Trophoblast cell (in vitro differentiated cells and primary cell): ENCODE data around the gene CDHR5.

Source experiments
- DNase-seq, 2 donors: peaks; one replicate each; pipeline ENCODE4 v3.0.0-alpha.2; 2016
- H2AFZ ChIP-seq: 2 replicates; pipeline ENCODE4 v1.6.1; 2013; ENCODE audit warnings: low read length, moderate library complexity, mild to moderate bottlenecking; ENCODE audit not compliant: insufficient read depth, poor library complexity
- H2AK5ac ChIP-seq: 2 replicates; pipeline ENCODE4 v1.6.1; 2013; ENCODE audit warnings: mild to moderate bottlenecking, low read length
- H2BK120ac ChIP-seq: 2 replicates; pipeline ENCODE4 v1.6.1; 2013; ENCODE audit warnings: low read length, mild to moderate bottlenecking, moderate library complexity; ENCODE audit not compliant: insufficient read depth, poor library complexity
- H2BK12ac ChIP-seq: 2 replicates; pipeline ENCODE4 v1.6.1; 2013; ENCODE audit warnings: mild to moderate bottlenecking, low read length, moderate library complexity
- H2BK5ac ChIP-seq: 2 replicates; pipeline ENCODE4 v1.6.1; 2013; ENCODE audit warnings: low read length, low read depth, moderate library complexity, mild to moderate bottlenecking; ENCODE audit not compliant: poor library complexity
- H3K14ac ChIP-seq: 2 replicates; pipeline ENCODE4 v1.6.1; 2013; ENCODE audit warnings: mild to moderate bottlenecking, low read length
- H3K18ac ChIP-seq: 2 replicates; pipeline ENCODE4 v1.6.1; 2013; ENCODE audit warnings: mild to moderate bottlenecking, low read length
- H3K23ac ChIP-seq: 2 replicates; pipeline ENCODE4 v1.6.1; 2013; ENCODE audit warnings: low read length
- H3K27ac ChIP-seq: 2 replicates; pipeline ENCODE4 v1.5.1; 2013; ENCODE audit warnings: low read depth, mild to moderate bottlenecking, inconsistent platforms, low read length, moderate library complexity
- H3K27me3 ChIP-seq: 2 replicates; pipeline ENCODE4 v1.6.1; 2013; ENCODE audit warnings: inconsistent platforms, mild to moderate bottlenecking, low read length, moderate library complexity; ENCODE audit not compliant: insufficient read depth
- H3K36me3 ChIP-seq, 2 experiments: 1 replicate in 1 of 2; 2 replicates in 1 of 2; pipeline ENCODE4 v1.6.1; 2013; ENCODE audit warnings: low read length in 2 of 2, mild to moderate bottlenecking in 2 of 2, moderate library complexity in 1 of 2; ENCODE audit not compliant: insufficient read depth in 2 of 2, control insufficient read depth in 1 of 2
- H3K4ac ChIP-seq: 2 replicates; pipeline ENCODE4 v1.6.1; 2013; ENCODE audit warnings: low read depth, mild to moderate bottlenecking, low read length, moderate library complexity
- H3K4me1 ChIP-seq, 2 experiments: 1 replicate in 1 of 2; 2 replicates in 1 of 2; pipeline ENCODE4 v1.6.1; 2013; ENCODE audit warnings: low read length in 2 of 2, mild to moderate bottlenecking in 2 of 2, moderate library complexity in 1 of 2; ENCODE audit not compliant: insufficient read depth in 2 of 2, control insufficient read depth in 1 of 2
- H3K4me2 ChIP-seq: 2 replicates; pipeline ENCODE4 v1.6.1; 2013; ENCODE audit warnings: inconsistent platforms, mild to moderate bottlenecking, low read length, moderate library complexity
- H3K4me3 ChIP-seq: 2 replicates; pipeline ENCODE4 v1.5.1; 2013; ENCODE audit warnings: mild to moderate bottlenecking, low read depth, low read length, inconsistent platforms
- H3K79me1 ChIP-seq: one replicate; pipeline ENCODE4 v1.6.1; 2013; ENCODE audit warnings: low read length
- H3K79me2 ChIP-seq: 2 replicates; pipeline ENCODE4 v1.6.1; 2013; ENCODE audit warnings: low read length, mild to moderate bottlenecking; ENCODE audit not compliant: control insufficient read depth, insufficient read depth, poor library complexity
- H3K9ac ChIP-seq: 2 replicates; pipeline ENCODE4 v1.6.1; 2013; ENCODE audit warnings: mild to moderate bottlenecking, low read length
- H3K9me3 ChIP-seq: 2 replicates; pipeline ENCODE4 v1.6.1; 2013; ENCODE audit warnings: low read depth, mild to moderate bottlenecking, control low read depth, inconsistent platforms, low read length; ENCODE audit not compliant: insufficient read depth
- H4K12ac ChIP-seq: 2 replicates; pipeline ENCODE4 v1.6.1; 2013; ENCODE audit warnings: low read depth, mild to moderate bottlenecking, low read length, moderate library complexity
- H4K8ac ChIP-seq: 2 replicates; pipeline ENCODE4 v1.6.1; 2013; ENCODE audit warnings: low read depth, mild to moderate bottlenecking, low read length, moderate library complexity
- H4K91ac ChIP-seq: one replicate; pipeline ENCODE4 v1.6.1; 2013; ENCODE audit warnings: low read depth, mild to moderate bottlenecking, low read length, moderate library complexity
- WGBS: extraction: QIAGEN DNeasy Blood & Tissue Kit; methylation state at CpG from one replicate; pipeline ENCODE4 v1.1.7; 2013; ENCODE audit warnings: missing lambda C conversion rate; ENCODE audit not compliant: insufficient read length, insufficient coverage; ENCODE audit errors: extremely low coverage; 5-methylcytosine and 5-hydroxymethylcytosine counted together

The CDHR5 gene

DNA sequence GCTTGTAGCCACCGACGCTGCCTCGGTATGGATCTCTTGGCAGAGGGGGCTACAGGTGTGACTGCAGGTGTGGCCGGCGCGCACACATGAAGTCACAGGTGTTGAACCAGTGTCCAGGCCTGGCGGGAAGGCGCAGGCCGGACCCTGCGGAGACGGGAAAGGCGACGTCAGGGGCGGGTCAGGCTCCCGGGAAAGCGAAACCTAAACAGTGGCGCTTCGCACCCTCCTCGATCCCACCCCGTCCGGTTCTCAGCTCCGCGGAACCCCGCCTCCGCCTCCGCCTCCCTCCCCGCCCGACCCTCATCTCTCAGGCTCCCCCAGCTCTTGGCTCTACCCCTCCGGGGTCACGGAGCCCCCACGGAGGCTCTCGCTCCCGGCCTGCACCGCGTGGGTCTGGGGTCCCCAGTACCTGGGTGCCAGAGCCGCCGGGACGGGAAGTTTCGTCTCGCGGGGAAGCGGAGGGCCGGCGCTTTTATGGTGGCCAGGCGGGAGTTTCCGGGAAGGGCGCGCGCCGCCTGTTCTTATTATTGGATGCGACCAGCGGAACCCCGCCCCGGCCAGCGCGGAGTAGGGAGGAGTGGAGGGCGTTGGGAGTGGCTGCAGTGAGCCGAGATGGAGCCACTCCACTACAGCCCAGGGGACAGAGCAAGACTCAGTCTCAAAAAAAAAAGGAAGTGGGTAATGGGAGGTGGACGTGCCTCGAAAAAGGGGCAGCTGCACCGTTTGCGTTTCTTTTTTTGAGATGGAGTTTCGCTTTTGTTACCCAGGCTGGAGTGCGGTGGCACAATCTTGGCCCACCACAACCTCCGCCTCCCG, 9.0 kb downstream of the CDHR5 start, which contains the start of gene IRF7:
Gene IRF7 (minus strand): TSS at position 447 of the 816 bp plus-strand sequence. CDS start 586 bp downstream, outside the sequence.
- Histone ChIP-seq H4K12ac (peak within 1 kb of the TSS; percentile 75), H3K4me2 (peak within 1 kb of the TSS; percentile 84), H3K27me3 (no peaks in the 10 kb centered on the region), H4K8ac (peak within 1 kb of the TSS; percentile 85), H3K79me1 (peaks cover 2% of the 10 kb centered on the region), H3K4me3 (peak within 1 kb of the TSS; percentile 84), H3K4ac (peak within 1 kb of the TSS; percentile 43), H3K14ac (peak within 1 kb of the TSS; percentile 79), H3K27ac (peak within 1 kb of the TSS; percentile 68), H3K9me3 (peaks cover 1% of the 10 kb centered on the region), H3K23ac (no peak within 1 kb of the TSS), H2BK5ac (peak within 1 kb of the TSS; percentile 87), H2AFZ (peak within 1 kb of the TSS; percentile 86), H3K4me1 (peaks cover 9 to 17% of the 10 kb centered on the region in 2 experiments), H2BK12ac (no peak within 1 kb of the TSS), H2AK5ac (peak within 1 kb of the TSS; percentile 54), H3K36me3 (peaks cover 49 to 50% of the 10 kb centered on the region in 2 experiments), H3K18ac (peak within 1 kb of the TSS; percentile 9), H3K79me2 (no peaks in the 10 kb centered on the region), H4K91ac (peak within 1 kb of the TSS; percentile 76), H3K9ac (peak within 1 kb of the TSS; percentile 73), H2BK120ac (peak within 1 kb of the TSS; percentile 64)
- WGBS = no CpG with 5 or more reads among the region's 66 CpGs
- DNase-seq = peak; percentile 90 to 92

DNA sequence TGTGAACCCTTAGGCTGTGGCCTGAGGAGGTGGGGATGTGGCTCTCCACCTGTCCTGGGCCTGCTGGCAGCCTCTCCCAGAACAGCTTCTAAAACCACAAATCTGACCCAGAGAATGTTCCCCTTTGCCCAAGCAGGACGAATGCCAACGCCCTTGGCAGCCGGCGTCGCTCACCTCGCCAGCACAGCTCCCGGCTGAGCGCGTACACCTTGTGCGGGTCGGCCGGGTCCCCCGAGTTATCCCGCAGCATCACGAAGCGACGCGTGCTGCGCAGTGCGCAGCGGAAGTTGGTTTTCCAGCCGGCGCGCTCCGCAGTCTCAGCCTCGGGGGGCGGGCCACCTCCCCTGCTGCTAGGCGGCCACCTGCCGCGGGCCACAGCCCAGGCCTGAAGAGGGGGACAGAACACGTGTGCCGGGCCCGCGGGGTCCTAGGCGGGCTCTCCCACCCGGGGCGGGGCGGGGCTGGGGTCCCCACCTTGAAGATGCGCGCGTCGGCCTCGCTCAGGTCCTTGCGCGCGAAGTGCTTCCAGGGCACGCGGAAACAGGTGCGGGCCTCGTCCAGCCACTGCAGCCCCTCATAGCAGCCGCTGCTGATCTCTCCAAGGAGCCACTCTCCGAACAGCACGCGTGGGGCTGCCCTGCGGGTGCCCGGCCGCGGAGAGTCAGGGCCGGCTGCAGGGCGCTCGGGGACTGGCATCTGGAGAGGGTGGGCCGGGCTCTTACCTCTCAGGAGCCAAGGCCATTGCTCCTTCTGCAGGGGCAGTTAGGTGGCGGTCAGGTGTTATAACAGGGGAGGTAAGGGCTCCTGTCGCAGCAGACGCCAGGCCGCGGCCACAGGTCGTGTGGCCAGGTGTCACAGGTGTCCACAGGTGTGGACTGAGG, 9.9 kb downstream of the CDHR5 start:
- peak in 1 of 2 donors; percentile 12 for DNase-seq
- Histone ChIP-seq H3K23ac (no peak overlapping the region), H3K79me1 (peaks cover 2% of the 10 kb centered on the region), H3K79me2 (no peaks in the 10 kb centered on the region), H2BK12ac (no peak overlapping the region), H3K14ac (peak overlapping the region; percentile 23), H2BK120ac (no peak overlapping the region), H3K4me1 (peaks cover 9 to 17% of the 10 kb centered on the region in 2 experiments), H3K9ac (peak overlapping the region; percentile 50), H4K12ac (no peak overlapping the region), H3K18ac (peak overlapping the region; percentile 34), H2BK5ac (no peak overlapping the region), H2AK5ac (peak overlapping the region; percentile 54), H2AFZ (peak overlapping the region; percentile 3), H3K36me3 (peaks cover 58 to 59% of the 10 kb centered on the region in 2 experiments), H3K27ac (no peak overlapping the region), H3K9me3 (peaks cover 1% of the 10 kb centered on the region), H3K4ac (no peak overlapping the region), H3K4me2 (peak overlapping the region; percentile 84), H3K4me3 (peak overlapping the region; percentile 84), H3K27me3 (no peaks in the 10 kb centered on the region), H4K91ac (no peak overlapping the region), H4K8ac (peak overlapping the region; percentile 15)
- WGBS = no CpG with 5 or more reads among the region's 68 CpGs

GRCh38 chr11:614021-614622, 10.6 kb downstream of the CDHR5 start:
- no peak overlapping the region for H3K9ac ChIP-seq
- no peak overlapping the region for H2BK5ac ChIP-seq
- no peak overlapping the region for H2BK12ac ChIP-seq
- H4K91ac ChIP-seq = no peak overlapping the region
- H3K79me1 ChIP-seq = peaks cover 2% of the 10 kb centered on the region
- no peaks in the 10 kb centered on the region for H3K27me3 ChIP-seq
- DNase-seq = peak in 1 of 2 donors; percentile 13
- no peak overlapping the region for H3K27ac ChIP-seq
- H3K18ac ChIP-seq = no peak overlapping the region
- H2AFZ ChIP-seq = no peak overlapping the region
- peaks cover 61% of the 10 kb centered on the region in 2 experiments for H3K36me3 ChIP-seq
- H3K79me2 ChIP-seq = no peaks in the 10 kb centered on the region
- H3K14ac ChIP-seq = no peak overlapping the region
- H2BK120ac ChIP-seq = no peak overlapping the region
- H3K4me2 ChIP-seq = no peak overlapping the region
- no peak overlapping the region for H4K8ac ChIP-seq
- peaks cover 1% of the 10 kb centered on the region for H3K9me3 ChIP-seq
- H2AK5ac ChIP-seq = no peak overlapping the region
- no peak overlapping the region for H3K4me3 ChIP-seq
- WGBS = no CpG with 5 or more reads among the region's 14 CpGs
- no peak overlapping the region for H3K23ac ChIP-seq
- H3K4me1 ChIP-seq = peaks cover 9 to 17% of the 10 kb centered on the region in 2 experiments
- H3K4ac ChIP-seq = no peak overlapping the region
- no peak overlapping the region for H4K12ac ChIP-seq

DNA sequence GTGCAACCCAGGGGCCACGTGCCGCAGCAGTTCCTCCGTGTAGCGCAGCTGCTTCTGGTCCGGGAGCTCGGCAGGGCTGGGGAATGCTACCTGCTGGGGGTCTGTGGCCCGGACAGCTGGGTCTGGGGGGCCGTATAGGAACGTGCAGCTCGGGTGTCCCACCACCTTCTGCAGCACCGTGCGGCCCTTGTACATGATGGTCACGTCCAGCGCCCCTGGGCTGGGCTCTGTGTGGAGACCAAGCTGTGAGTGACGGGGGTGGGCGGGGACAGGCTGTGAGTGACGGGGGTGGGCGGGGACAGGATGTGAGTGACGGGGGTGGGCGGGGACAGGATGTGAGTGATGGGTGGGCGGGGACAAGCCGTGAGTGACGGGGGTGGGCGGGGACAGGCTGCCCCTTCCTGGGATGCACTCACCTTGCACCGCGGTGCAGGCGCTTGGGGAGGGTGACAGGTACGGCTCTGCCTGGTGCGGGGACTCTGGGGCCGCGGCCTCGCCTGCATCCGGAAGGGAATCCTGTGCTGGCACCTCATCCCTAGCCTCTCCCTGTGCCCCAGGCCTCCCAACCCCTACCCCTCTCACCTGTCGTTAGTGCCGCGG, 11.3 kb downstream of the CDHR5 start:
- H3K14ac ChIP-seq = no peak overlapping the region
- H4K12ac ChIP-seq = no peak overlapping the region
- H4K91ac ChIP-seq = no peak overlapping the region
- no peak overlapping the region for H3K4me2 ChIP-seq
- no peak overlapping the region for H2BK5ac ChIP-seq
- no peak overlapping the region for H3K27ac ChIP-seq
- peaks cover 2% of the 10 kb centered on the region for H3K79me1 ChIP-seq
- H3K4ac ChIP-seq = no peak overlapping the region
- H3K4me3 ChIP-seq = no peak overlapping the region
- WGBS = no CpG with 5 or more reads among the region's 36 CpGs
- no peak overlapping the region for H3K23ac ChIP-seq
- H3K79me2 ChIP-seq = no peaks in the 10 kb centered on the region
- no peak overlapping the region for H2AFZ ChIP-seq
- no peak overlapping the region for H3K18ac ChIP-seq
- H3K4me1 ChIP-seq = peaks cover 9 to 17% of the 10 kb centered on the region in 2 experiments
- no peak overlapping the region for H3K9ac ChIP-seq
- H3K9me3 ChIP-seq = peaks cover 1% of the 10 kb centered on the region
- H3K36me3 ChIP-seq = peaks cover 66% of the 10 kb centered on the region in 2 experiments
- no peaks in the 10 kb centered on the region for H3K27me3 ChIP-seq
- H2BK120ac ChIP-seq = no peak overlapping the region
- no peak overlapping the region for H2AK5ac ChIP-seq
- no peak overlapping the region for H4K8ac ChIP-seq
- peak; percentile 76 to 80 for DNase-seq
- H2BK12ac ChIP-seq = no peak overlapping the region
